ENCODE measurements around the gene C1orf167.
A peak's percentile ranks its signal among the peaks of the same experiment; 100 is the strongest.

Gene C1orf167

GRCh38 chr1:11741919-11742558 lies 20.0 kb upstream of the C1orf167 start:
- DNase-seq (ENCODE audit: low spot score in 2 of 2) (no peak), ATAC-seq (replicated peaks; ENCODE audit: extremely low read depth, poor library complexity, severe bottlenecking) (no peak)
- Mint-ChIP-seq H3K4me3 (peak overlapping the region; percentile 72), H3K9me3 (no peaks in the 10 kb centered on the region), H3K27me3 (no peaks in the 10 kb centered on the region), H3K27ac (ENCODE audit: low read depth) (peak overlapping the region; percentile 58), H3K4me1 (peaks cover 81% of the 10 kb centered on the region), H3K36me3 (ENCODE audit: insufficient read depth) (peaks cover 9% of the 10 kb centered on the region)

- Mint-ChIP-seq H3K4me3 (no peak overlapping the region), H3K27me3 (no peaks in the 10 kb centered on the region), H3K9me3 (no peaks in the 10 kb centered on the region), H3K36me3 (ENCODE audit: insufficient read depth) (peaks cover 9% of the 10 kb centered on the region), H3K4me1 (peaks cover 68% of the 10 kb centered on the region), H3K27ac (ENCODE audit: low read depth) (no peak overlapping the region)
- DNase-seq (ENCODE audit: low spot score in 2 of 2): no peak
- ATAC-seq (replicated peaks; ENCODE audit: extremely low read depth, poor library complexity, severe bottlenecking): no peak
Measured at GRCh38 chr1:11744287-11744686, 17.7 kb upstream of the C1orf167 start.

- Mint-ChIP-seq H3K4me3 (no peak overlapping the region), H3K27me3 (no peaks in the 10 kb centered on the region), H3K36me3 (ENCODE audit: insufficient read depth) (peaks cover 11% of the 10 kb centered on the region), H3K27ac (ENCODE audit: low read depth) (peak overlapping the region; percentile 51), H3K9me3 (no peaks in the 10 kb centered on the region), H3K4me1 (peaks cover 52% of the 10 kb centered on the region)
- ATAC-seq (replicated peaks; ENCODE audit: extremely low read depth, poor library complexity, severe bottlenecking): no peak
- DNase-seq (ENCODE audit: low spot score in 2 of 2): no peak
Measured at GRCh38 chr1:11746092-11746491, 15.9 kb upstream of the C1orf167 start.

GRCh38 chr1:11746795-11747487 lies 15.1 kb upstream of the C1orf167 start:
- Mint-ChIP-seq H3K4me3 (no peak overlapping the region), H3K27ac (ENCODE audit: low read depth) (peak overlapping the region; percentile 50), H3K27me3 (no peaks in the 10 kb centered on the region), H3K36me3 (ENCODE audit: insufficient read depth) (peaks cover 11% of the 10 kb centered on the region), H3K4me1 (peaks cover 44% of the 10 kb centered on the region), H3K9me3 (no peaks in the 10 kb centered on the region)
- DNase-seq (ENCODE audit: low spot score in 2 of 2) (no peak), ATAC-seq (replicated peaks; ENCODE audit: extremely low read depth, poor library complexity, severe bottlenecking) (no peak)

- no peak for ATAC-seq (replicated peaks; ENCODE audit: extremely low read depth, poor library complexity, severe bottlenecking)
- Mint-ChIP-seq H3K36me3 (ENCODE audit: insufficient read depth) (peaks cover 11% of the 10 kb centered on the region), H3K9me3 (no peaks in the 10 kb centered on the region), H3K27ac (ENCODE audit: low read depth) (peak overlapping the region; percentile 67), H3K4me3 (no peak overlapping the region), H3K27me3 (no peaks in the 10 kb centered on the region), H3K4me1 (peaks cover 41% of the 10 kb centered on the region)
- DNase-seq (ENCODE audit: low spot score in 2 of 2): no peak
Measured at GRCh38 chr1:11748294-11749202, 13.4 kb upstream of the C1orf167 start.

- H3K4me3 Mint-ChIP-seq: no peak overlapping the region
- ATAC-seq (replicated peaks; ENCODE audit: extremely low read depth, poor library complexity, severe bottlenecking): no peak
- no peaks in the 10 kb centered on the region for H3K9me3 Mint-ChIP-seq
- no peak for DNase-seq (ENCODE audit: low spot score in 2 of 2)
- H3K27ac Mint-ChIP-seq (ENCODE audit: low read depth): peak overlapping the region; percentile 67
- H3K36me3 Mint-ChIP-seq (ENCODE audit: insufficient read depth): peaks cover 11% of the 10 kb centered on the region
- H3K4me1 Mint-ChIP-seq: peaks cover 47% of the 10 kb centered on the region
- H3K27me3 Mint-ChIP-seq: no peaks in the 10 kb centered on the region
Measured at GRCh38 chr1:11749203-11749689, 12.7 kb upstream of the C1orf167 start.

GRCh38 chr1:11749996-11750395 lies 12.0 kb upstream of the C1orf167 start:
- no peak for DNase-seq (ENCODE audit: low spot score in 2 of 2)
- H3K36me3 Mint-ChIP-seq (ENCODE audit: insufficient read depth): peaks cover 11% of the 10 kb centered on the region
- H3K27me3 Mint-ChIP-seq: no peaks in the 10 kb centered on the region
- no peak for ATAC-seq (replicated peaks; ENCODE audit: extremely low read depth, poor library complexity, severe bottlenecking)
- H3K4me1 Mint-ChIP-seq: peaks cover 43% of the 10 kb centered on the region
- no peak overlapping the region for H3K27ac Mint-ChIP-seq (ENCODE audit: low read depth)
- H3K9me3 Mint-ChIP-seq: no peaks in the 10 kb centered on the region
- no peak overlapping the region for H3K4me3 Mint-ChIP-seq

- Mint-ChIP-seq H3K9me3 (no peaks in the 10 kb centered on the region), H3K27ac (ENCODE audit: low read depth) (no peak overlapping the region), H3K4me3 (no peak overlapping the region), H3K4me1 (peaks cover 37% of the 10 kb centered on the region), H3K27me3 (no peaks in the 10 kb centered on the region), H3K36me3 (ENCODE audit: insufficient read depth) (peaks cover 11% of the 10 kb centered on the region)
- ATAC-seq (replicated peaks; ENCODE audit: extremely low read depth, poor library complexity, severe bottlenecking): no peak
- DNase-seq (ENCODE audit: low spot score in 2 of 2): no peak
Measured at GRCh38 chr1:11751087-11751486, 10.9 kb upstream of the C1orf167 start.

- no peak overlapping the region for H3K4me3 Mint-ChIP-seq
- peaks cover 7% of the 10 kb centered on the region for H3K36me3 Mint-ChIP-seq (ENCODE audit: insufficient read depth)
- H3K27ac Mint-ChIP-seq (ENCODE audit: low read depth): peak overlapping the region; percentile 69
- peaks cover 10% of the 10 kb centered on the region for H3K27me3 Mint-ChIP-seq
- no peak for ATAC-seq (replicated peaks; ENCODE audit: extremely low read depth, poor library complexity, severe bottlenecking)
- peaks cover 28% of the 10 kb centered on the region for H3K4me1 Mint-ChIP-seq
- no peaks in the 10 kb centered on the region for H3K9me3 Mint-ChIP-seq
- DNase-seq (ENCODE audit: low spot score in 2 of 2): no peak
Measured at GRCh38 chr1:11752359-11753088, 9.5 kb upstream of the C1orf167 start.

- Mint-ChIP-seq H3K4me3 (no peak overlapping the region), H3K4me1 (peaks cover 25% of the 10 kb centered on the region), H3K27me3 (peaks cover 16% of the 10 kb centered on the region), H3K9me3 (no peaks in the 10 kb centered on the region), H3K36me3 (ENCODE audit: insufficient read depth) (peaks cover 7% of the 10 kb centered on the region), H3K27ac (ENCODE audit: low read depth) (no peak overlapping the region)
- ATAC-seq (replicated peaks; ENCODE audit: extremely low read depth, poor library complexity, severe bottlenecking) (no peak), DNase-seq (ENCODE audit: low spot score in 2 of 2) (no peak)
Measured at GRCh38 chr1:11753555-11754208, 8.3 kb upstream of the C1orf167 start.

GRCh38 chr1:11757047-11757446 lies 4.9 kb upstream of the C1orf167 start:
- peaks cover 5% of the 10 kb centered on the region for H3K36me3 Mint-ChIP-seq (ENCODE audit: insufficient read depth)
- no peak for ATAC-seq (replicated peaks; ENCODE audit: extremely low read depth, poor library complexity, severe bottlenecking)
- H3K27ac Mint-ChIP-seq (ENCODE audit: low read depth): peak overlapping the region; percentile 39
- H3K4me1 Mint-ChIP-seq: peaks cover 16% of the 10 kb centered on the region
- no peak for DNase-seq (ENCODE audit: low spot score in 2 of 2)
- H3K27me3 Mint-ChIP-seq: peaks cover 33% of the 10 kb centered on the region
- H3K9me3 Mint-ChIP-seq: no peaks in the 10 kb centered on the region
- no peak overlapping the region for H3K4me3 Mint-ChIP-seq

GRCh38 chr1:11759791-11760190 lies 2.2 kb upstream of the C1orf167 start:
- Mint-ChIP-seq H3K27me3 (peaks cover 54% of the 10 kb centered on the region), H3K9me3 (no peaks in the 10 kb centered on the region), H3K4me3 (peak overlapping the region; percentile 25), H3K27ac (ENCODE audit: low read depth) (no peak overlapping the region), H3K4me1 (no peaks in the 10 kb centered on the region), H3K36me3 (ENCODE audit: insufficient read depth) (peaks cover 5% of the 10 kb centered on the region)
- DNase-seq (ENCODE audit: low spot score in 2 of 2): no peak
- no peak for ATAC-seq (replicated peaks; ENCODE audit: extremely low read depth, poor library complexity, severe bottlenecking)
